Activated T-helper 9 cell treated with anti-CD3 and anti-CD28 coated beads, Interleukin-2, amount 50 U/mL, for 16 hours (primary cell): ENCODE data around the gene SDC1.

Source experiments
- DNase-seq: peaks from one replicate; pipeline ENCODE4 v3.0.0-alpha.2; 2020; ENCODE audit warnings: low read depth

The SDC1 gene

DNA sequence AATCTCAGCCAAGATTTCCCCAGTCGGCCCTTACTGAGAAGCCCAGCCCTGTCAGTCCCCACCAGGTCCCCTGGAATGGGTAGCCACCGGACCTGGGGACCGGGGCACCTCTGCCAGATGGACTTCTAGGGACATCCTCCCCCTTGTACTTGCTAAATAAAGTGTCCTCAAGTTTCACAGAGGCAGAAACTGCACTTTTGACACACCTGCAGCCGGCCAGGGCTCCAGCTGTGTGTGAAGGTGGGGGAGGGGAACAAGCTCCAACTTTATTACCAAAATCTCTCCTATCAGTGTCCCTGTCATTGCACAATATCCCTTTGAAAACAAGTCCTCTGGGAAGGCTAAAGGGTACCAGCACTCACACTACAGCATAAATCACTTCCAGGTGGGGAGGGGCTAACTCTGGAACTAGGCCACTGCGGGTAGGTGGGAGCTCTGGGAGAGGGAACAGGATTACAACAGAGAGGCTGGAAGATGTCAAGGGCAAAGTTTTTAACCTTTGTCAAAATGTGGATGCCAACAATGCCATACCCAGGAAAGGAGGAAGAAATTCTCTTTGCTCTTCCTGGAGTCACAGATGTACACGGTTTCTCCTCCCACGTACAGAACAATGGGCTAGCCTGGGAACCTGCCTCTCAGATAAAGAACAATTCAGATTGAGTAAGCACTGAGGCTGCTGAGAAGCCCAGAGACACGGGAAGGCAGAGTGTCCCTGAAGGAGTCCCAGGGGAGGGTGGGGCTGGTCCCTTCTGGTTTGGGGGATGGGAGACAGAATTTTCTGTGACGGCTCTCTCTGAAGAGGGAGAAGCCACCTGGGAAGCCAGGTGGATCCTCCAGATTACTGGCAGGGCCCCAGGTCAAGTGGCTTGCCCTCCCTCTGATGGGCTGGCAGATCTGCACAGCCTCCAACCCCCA is 11.0 kb downstream of the SDC1 start:
- no peak for DNase-seq

DNA sequence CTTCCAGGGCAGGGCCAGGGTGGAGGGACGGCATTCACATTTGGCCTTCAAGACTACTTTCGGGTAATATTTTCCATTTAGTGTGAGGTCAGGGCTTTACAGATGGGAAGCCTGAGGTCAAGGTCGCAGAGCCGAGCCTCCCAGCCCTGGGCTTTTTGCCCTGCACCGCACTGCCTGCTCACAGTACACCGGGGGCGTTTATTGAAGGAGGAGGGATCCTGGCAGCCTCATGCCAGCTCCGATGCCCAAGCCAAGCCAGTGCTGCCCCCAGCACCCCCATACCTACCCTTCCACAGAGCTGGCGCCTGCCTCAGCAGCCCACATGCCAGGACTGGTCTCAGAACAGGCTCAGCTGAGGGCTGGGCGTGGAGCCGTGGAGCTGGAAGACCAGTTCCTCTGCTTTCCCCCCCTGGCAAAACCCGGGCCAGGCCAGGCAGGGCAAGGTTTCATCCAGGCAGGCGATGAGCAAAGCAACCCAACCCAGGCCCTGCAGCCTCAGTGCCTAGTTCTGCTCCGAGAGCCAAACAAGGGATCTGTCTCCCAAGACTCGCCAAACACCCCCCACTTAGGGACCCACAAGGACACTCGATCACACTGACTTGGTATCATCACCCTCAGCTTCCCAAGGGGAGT is 11.9 kb downstream of the SDC1 start:
- DNase-seq: no peak

DNA sequence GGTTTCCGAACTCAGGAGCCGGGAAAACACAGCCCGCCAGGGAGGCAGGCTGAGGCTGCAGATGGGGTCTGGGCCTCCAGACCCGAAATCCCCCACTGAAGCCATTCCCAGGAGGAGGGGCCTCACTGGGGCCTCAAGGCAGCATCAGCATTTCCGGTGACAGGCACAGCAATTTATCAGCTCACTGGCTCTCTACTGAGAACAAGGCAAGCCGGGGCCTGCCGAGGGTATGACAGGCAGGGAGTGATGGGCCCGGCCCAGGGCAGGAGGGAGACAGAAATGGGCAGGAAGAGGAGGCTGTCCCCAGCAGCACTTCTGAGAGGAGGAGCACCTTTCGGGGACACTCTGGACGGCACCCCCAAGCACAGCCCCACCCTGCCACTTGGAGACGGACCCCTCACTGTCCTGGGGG is 12.5 kb downstream of the SDC1 start:
- no peak for DNase-seq

DNA sequence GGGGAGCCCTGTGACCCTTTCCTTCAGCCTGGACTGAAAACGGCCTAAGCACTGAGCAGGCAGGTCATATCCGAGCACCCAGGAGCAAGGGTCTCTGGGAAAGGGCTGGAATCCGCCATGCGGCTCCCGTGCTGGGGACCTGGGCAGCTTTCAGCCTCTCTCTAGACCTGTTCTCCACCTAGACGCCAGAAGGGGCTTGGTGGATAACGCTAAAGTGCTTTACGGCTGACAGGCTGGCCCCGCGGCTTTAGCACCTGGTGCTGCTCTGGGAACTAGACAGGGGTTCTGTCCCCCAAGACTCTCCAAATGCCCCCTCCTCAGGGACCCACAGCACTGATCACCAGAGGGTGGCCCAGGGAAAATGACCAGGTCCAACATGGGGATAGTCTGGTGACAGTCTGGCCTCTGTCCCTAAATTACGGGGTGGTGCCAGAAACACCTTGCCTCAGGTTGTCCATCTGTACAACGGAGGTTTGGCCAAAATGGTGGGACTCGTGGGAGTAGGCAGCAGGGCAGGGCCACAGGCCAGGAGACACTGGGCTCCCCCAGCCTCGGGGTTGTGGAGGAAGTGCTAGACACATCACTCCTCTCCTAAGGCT is 13.0 kb downstream of the SDC1 start:
- no peak for DNase-seq

DNA sequence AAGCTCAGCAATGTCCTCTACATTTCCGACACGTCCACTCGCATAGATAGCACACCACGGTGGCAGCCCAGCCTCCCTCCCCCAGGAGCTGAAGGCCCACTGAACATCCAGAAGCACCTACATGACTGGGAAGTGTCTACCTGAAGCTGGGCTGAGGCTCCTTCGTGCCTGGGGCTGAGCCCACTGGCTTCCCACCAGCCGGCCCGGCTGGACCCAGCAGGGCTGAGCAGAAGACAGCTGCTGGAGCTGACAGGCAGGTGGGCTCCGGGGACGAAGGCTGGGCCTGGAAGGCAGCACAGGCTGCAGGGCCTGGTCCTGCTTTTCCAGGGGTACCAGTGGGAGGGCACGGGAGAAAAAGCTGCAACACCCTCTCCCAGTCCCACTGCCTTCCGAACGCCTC is 13.5 kb downstream of the SDC1 start:
- no peak for DNase-seq

DNA sequence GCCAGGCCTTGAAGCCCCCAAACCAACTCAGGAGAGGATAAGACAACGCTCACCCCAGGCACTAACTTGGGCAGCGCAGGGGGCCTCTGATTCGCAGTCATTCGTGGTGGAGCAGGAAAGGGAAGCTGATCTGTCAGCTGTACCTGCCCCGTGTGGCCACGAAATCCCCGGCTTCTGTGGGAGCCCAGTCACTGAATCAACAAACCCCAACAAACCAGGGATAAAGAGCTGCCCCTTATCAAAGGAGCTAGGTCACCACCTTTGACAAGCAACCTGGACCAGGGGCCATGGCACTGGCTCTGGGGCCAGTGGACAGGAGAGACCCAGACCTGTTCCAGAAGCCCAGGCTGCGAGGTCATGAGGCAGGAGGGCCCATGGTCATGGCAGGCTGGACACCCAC is 14.5 kb downstream of the SDC1 start:
- no peak for DNase-seq

DNA sequence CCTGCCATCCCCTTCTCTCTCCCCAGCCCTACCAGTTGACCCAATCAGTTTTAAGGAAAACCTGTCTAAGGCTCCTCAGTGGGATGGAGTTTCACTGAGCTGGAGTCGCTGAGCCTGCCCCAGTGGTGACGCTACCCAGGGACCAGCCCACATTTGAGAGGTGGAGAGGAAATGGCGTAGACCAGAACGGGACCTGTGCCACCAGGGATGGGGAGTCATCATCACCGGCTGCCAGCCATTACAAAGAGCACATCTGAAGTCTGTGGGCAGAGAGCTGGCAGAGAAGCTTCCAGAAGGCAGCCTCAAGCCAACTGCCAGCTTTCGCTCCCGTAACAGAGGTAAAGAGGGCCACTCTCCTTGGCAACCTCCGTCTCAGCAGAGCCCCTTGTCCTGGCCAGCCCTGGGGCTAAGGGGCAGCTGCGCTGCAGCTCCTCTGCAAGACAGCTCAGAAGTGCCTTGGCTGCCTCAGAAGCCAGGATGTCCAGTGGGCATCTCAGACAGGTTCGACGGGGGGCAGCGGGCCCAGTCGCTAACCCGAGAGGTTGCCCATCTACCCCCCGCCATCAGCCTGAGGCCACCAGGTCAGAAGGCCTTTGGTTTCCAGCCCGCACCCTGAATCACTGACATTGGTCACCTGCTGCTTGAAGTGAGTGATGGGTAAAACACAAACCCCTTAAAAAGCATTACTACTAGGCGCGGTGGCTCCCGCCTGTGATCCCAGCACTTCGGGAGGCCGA is 15.4 kb downstream of the SDC1 start:
- no peak for DNase-seq

DNA sequence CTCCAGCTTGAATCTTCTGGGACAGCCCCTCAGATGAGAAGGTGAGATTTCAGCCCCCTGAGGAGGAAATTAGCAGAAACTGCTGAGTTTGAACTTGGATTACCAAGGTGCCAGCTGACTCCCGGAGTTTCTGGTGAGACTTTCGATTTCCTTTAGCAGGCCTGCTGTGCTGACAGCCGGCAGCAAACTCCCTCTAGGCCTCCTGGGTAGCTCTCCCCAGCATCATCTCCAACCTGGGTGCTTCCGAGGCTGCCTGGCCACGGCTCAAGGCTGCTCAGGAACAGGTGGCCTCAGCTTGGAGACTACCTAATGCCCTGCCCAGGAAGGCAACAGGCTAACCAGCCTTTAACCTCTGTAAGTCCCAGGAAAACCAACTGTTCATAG is 16.5 kb downstream of the SDC1 start:
- no peak for DNase-seq

DNA sequence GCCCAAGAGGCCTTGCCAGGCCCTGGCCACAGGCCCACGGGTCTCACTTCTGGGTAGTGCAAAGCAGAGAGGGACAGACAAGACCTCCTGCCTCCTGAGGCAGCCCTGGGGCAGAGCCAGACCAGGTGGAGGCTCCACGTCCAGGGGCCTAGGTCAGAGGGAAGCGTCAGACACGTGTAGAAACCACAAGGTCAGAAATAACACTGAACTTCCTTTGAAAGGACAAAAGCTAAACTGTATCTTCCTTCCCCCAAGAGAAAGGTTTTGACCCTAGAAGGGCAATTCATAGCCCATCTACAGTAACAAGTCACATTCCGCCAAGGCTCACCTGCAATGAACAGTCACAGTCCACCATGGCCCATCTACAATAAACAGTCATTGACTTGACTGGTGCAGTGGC is 17.9 kb downstream of the SDC1 start:
- no peak for DNase-seq

DNA sequence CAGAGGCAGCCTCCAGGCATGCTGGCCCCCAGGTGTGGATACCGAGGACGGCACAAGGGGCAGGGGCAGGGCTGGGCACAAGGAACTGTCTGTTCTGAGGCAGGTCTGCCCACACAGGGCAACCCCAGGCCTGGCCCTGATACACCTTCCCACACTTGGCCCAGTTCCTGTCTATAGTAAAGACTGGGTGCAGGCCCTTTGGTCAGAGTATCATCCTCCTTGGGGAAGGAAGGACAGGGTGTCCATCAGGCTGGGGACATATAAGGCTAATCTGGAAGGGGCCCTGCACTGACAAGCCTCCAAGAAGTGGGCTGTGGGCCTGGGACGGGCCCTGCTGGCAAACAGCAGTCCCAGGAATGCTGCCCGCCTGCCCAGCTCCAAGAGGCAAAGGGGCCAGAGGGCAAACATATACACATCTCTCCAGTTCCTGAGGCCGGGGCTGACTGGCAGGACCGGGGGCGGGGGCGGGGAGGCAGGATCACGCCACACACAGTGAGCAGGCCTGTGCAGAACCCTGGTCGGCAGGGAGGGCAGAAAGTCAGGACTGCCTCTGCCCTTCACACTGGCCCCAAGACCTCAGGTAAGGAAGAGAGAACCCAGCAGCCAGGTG is 18.9 kb downstream of the SDC1 start:
- DNase-seq: no peak

DNA sequence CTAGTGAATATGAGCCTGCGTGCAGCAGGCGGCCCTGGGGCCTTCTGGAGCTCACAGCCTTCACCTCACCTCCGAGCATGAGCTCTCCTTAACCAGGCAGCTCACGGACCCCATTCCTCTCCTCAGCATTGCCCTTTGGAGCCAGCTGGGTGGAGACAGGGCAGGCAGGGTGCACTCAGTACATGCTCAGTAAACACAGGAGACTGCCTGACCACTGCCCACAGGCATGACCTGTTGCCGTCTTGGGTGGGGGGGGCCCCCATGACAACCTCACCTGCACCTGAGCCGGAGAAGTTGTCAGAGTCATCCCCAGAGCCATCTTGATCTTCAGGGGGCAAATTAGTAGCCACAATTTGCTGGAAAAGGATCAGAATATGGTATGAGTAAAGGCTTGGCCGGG is 19.9 kb downstream of the SDC1 start:
- DNase-seq: no peak

DNA sequence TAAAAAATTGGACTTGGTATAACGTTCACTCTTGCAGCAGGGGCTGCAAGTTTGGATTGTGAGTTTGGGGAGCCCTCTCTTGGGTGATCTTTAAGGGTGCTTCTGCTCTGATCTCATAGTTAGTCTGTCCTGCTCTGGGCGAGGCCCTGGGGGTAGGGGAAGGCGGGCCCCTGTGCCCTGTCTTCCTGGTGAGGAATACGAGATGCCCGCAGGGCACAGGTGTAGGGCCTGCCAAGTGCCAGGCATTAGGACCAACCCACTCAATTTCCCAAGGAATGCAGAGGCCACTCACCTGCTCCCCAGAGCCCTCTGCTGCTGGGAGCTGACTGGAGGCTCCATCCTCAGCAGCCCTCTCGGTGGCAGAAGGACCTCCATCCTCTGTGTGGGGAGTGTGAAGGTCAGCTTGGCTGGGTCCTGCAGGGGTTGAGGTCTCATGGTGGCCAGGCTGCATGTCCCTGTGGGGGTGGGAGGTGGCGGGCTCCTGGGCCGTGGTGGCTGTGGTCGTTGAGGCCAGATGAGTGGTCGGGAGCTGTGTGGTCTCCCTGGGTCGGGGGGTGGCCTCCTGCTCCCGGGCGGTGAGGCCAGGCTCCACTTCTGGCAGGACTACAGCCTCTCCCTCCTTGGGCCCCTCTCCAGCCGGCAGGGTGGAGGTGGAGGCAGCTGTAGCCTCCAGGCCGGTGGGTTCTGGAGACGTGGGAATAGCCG is 21.3 kb downstream of the SDC1 start:
- no peak for DNase-seq

DNA sequence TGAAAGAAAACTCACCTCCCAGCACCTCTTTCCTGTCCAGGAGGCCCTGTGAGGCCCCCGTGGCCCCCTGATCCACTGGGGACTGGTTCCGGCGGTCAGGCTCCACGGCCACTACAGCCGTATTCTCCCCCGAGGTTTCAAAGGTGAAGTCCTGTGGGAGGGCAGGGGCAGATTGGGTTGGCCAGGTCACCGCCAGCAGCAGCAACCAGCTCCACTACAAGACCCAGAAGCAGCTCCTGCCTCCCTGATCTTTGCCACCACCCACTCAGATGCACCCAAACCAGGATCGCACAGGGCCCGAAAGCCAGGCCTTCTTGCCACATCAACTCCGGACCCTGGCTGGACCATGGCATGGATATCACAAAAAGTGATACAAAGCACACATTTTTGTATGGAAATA is 21.9 kb downstream of the SDC1 start:
- no peak for DNase-seq

DNA sequence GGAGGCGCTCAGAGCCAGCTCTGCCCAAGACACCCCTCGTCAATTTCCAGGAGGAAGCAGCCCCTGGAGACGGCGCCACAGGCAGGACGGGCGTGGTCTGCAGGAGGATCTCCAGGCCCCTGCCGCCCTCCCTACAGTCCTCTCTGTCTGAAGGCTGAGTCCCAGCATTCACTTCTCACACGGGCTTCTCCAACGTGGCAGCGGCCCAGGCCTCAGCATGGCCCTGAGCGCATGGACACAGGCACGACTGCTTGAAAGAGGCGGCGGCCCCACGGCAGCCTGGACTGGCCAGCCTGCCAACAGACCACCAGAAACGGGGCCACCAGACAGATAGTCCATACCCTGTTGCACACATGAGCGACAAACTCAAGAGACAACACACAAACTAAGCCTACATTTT is 23.3 kb downstream of the SDC1 start:
- no peak for DNase-seq

DNA sequence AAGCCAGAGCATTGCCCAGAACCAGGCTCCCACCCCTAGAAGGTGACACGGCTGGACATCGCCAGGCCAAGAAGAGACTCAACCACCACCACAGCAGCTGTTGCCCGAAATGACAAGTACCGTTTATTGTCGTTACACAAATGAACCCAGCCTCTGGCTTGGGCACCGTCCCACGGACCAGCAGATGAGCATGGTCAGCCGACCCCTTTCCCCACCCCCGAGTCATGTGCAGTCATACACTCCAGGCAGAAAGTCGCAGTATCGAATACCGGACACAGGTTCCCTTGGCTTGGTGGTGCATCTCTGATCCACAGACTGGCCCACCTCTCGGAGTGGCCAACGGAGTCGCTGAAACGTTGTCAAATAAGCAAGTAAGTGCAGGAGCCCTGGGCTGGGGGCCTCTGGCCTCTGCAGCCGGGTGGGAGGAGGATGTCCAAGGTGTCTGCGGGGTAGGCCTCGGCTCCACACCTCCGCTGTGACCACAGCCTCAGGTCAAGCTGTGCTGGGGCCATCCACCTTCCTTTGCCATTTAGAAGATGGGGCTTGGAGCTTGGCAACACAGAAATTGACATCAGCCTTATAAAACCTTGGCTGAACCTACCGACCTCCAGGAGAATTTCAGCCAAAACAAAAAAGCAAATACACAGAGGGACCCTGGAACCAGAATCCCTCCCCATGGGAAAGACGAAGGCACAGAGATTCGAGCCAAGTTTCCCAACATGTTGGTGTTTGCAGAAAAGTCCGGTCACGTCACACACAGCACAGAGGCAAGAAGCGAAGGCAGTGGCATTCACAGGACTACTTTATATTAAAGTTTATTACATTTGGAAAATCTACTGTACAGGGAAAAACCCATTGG is 24.0 kb downstream of the SDC1 start:
- no peak for DNase-seq

DNA sequence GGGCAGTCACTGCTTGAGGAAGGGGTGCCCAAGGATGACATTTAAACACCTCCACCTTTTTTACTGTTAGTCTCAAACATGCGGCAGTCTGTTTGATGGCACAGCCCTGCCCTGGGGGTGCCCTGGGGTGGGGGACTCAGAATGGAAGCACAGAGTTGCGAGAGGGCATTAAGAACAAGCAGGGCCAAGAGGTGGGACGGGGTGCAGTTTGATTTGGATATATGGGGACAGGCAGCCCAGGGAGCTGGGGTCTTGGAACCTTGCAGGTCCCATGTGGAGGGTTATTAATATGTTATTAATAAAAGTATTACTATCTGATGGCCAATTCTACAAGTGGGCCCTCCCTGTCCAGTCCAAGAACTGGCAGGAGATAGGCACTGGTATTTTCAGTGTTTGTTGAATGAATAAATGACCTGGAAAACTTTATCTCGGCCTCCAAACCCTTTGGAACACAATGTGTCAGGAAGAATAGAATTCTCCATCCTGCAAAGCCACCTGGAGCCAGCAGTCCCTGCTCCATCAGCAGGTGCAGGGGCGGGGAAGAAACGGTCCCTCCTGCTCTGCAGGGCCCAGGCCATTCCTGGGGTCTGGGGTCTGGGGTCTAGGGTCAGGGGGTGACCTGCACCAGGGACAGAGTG is 25.2 kb downstream of the SDC1 start:
- no peak for DNase-seq

DNA sequence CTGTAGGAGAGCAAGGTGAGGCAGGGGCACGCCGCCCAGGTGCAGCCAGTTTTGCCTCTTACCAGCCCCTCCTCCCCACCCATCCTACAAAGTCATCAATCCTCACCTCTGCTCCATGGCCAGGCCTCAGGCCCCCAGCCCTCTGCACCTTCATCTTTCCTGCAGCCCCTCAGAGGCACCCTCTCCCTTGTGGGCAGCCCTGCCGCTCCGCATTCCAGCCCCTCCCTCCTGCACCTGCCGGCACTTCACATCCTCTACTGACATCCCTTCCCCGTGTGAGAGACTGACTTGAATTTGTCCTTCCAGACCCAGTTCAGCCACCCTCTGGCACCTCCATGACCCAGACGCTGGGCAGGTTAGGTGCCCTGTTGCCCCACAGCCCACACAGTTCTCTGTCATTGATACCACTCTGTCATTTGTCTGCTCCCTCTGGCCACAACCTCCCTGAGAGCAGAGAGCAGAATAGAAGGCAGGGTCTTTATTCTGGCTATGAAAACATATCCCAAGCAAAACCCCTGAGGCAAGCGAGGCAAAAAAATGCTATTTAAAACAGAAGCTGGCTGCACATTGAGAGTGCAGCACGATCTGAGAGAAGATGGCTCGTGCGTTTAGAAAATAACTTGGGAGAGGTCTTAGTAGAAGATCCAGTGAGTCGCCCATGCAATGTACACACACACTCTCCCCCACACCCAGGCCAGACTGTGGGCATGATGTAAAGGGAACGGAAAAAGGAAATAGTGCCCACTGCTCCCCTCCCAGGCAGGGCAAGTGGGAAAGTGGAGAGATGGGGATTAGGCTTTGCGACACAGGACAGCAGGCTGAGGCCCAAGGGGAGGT is 25.9 kb downstream of the SDC1 start:
- no peak for DNase-seq

DNA sequence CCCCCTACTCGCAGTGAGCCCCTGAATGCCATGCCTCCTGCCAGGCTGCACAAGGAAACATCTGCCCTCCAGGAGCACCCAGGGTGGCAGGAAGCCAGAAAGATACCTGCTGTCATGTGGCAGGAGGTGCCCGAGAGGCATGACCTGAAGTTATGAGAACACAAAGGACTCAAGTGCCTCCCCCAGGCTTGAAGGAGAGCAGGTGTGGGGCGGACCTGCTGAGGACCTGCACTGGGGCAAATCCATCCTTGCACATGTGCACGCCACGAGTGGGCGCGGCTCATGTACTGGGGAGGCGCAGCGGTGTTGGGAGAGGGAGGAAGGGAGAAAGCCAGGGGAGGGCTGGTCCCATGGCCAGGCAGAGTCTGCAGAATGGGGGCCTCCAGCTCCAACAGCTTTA is 26.9 kb downstream of the SDC1 start:
- DNase-seq: no peak

DNA sequence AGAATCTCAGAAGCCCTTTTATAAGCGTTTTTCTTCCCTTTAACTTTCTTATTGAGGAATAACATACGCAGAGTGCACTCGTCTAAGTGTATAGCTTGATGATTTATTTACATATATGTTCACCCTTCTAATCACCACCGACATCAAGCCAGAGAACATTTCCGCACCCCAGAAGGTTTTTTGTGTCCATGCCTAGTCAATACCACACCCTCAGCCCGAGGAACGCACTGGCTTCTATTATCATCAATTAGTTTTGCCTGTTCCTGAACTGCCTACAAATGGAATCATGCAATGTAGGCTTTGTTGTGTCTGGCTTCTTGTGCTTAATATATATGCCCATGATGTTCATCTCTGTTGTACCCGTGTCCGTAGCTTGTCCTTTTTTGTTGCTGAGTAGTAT is 27.7 kb downstream of the SDC1 start:
- DNase-seq: no peak
